GM12878 (cell line): ENCODE results near the gene MRAS. TPM values are rescaled to one million over a fixed set of nuclear protein-coding genes. Genes with fewer than 3 reads are reported as not detected.

Experiments used
- ATAC-seq: fragments of 200-7000 bp; cut with Tn5 transposase; 3 replicates; pipeline ENCODE4 v1.9.1; 2020; ENCODE audit warnings: mild to moderate bottlenecking, moderate library complexity
- BruUV-seq: library from RNA; stranded (reverse); fragments of 400-500 nt; replicated peaks from 2 replicates; lab custom pipeline; 2021; lab: Mats Ljungman, UMichigan
- CTCF ChIA-PET: fragments of 300-600 bp; sonication (Branson Sonifier 250); formaldehyde crosslinking; extraction: SDS; loops from one replicate; lab custom pipeline; 2021; ENCODE audit warnings: inconsistent platforms; lab: Yijun Ruan, JAX
- POLR2A ChIA-PET: fragments of 350-600 bp; formaldehyde crosslinking; extraction: SDS; loops from one replicate; lab custom pipeline; 2021; ENCODE audit warnings: inconsistent platforms; lab: Charles Lee
- RAD21 ChIA-PET: fragments of 300-600 bp; sonication (Branson Sonifier 250); formaldehyde crosslinking; loops from one replicate; lab custom pipeline; 2023; ENCODE audit warnings: antibody characterized with exemption; ENCODE audit not compliant: unreplicated experiment; lab: Charles Lee
- SMC1A ChIA-PET: fragments of 300-600 bp; sonication (Branson Sonifier 250); formaldehyde crosslinking; loops from one replicate; lab custom pipeline; 2023; ENCODE audit not compliant: unreplicated experiment, uncharacterized antibody; lab: Charles Lee
- DNase-seq: peaks from one replicate; pipeline ENCODE4 v3.0.0-alpha.2; 2011; ENCODE audit warnings: low read depth, low spot score
- FAIRE-seq: peaks from 3 replicates; lab custom pipeline; 2011; peaks lifted over from hg19 to GRCh38; lab: Jason Lieb, UNC
- H2AFZ ChIP-seq: 2 replicates; pipeline ENCODE4 v1.6.0; 2011; ENCODE audit warnings: low read depth, low read length, control low read depth; ENCODE audit not compliant: control insufficient read depth
- H3K27ac ChIP-seq: 2 replicates; pipeline ENCODE4 v1.5.1; 2011; ENCODE audit warnings: control low read depth; ENCODE audit not compliant: control insufficient read depth, insufficient read depth
- H3K27me3 ChIP-seq, 2 experiments: replicated peaks in 1 of 2; 2 replicates each; pipeline versions ENCODE4 v1.6.0 to v1.6.1; 2011; ENCODE audit warnings: low read length in 1 of 2; ENCODE audit not compliant: control insufficient read depth in 2 of 2, insufficient read depth in 2 of 2
- H3K36me3 ChIP-seq, 2 experiments: 2 replicates each; pipeline ENCODE4 v1.5.1; 2011; ENCODE audit warnings: low read length in 1 of 2; ENCODE audit not compliant: control insufficient read depth in 2 of 2, insufficient read depth in 2 of 2
- H3K4me1 ChIP-seq: 2 replicates; pipeline ENCODE4 v1.6.1; 2011; ENCODE audit warnings: mild to moderate bottlenecking, low read length, moderate library complexity, mixed read lengths; ENCODE audit not compliant: control insufficient read depth, insufficient read depth
- H3K4me2 ChIP-seq: 2 replicates; pipeline ENCODE4 v1.6.0; 2011; ENCODE audit warnings: control low read depth; ENCODE audit not compliant: control insufficient read depth, insufficient read depth
- H3K4me3 ChIP-seq: fragments of 200-600 bp; sonication (generic); 2 replicates; pipeline ENCODE4 v1.5.1; 2016
- H3K79me2 ChIP-seq: 2 replicates; pipeline ENCODE4 v1.6.0; 2011; ENCODE audit warnings: low read length; ENCODE audit not compliant: control insufficient read depth, insufficient read depth
- H3K9ac ChIP-seq: 2 replicates; pipeline ENCODE4 v1.8.0; 2011; ENCODE audit warnings: low read length, control low read depth, mixed read lengths; ENCODE audit not compliant: control insufficient read depth, insufficient read depth
- H3K9me3 ChIP-seq: replicated peaks from 3 replicates; pipeline ENCODE4 v1.5.1; 2011; ENCODE audit warnings: mild to moderate bottlenecking, low read length; ENCODE audit not compliant: control insufficient read depth, insufficient read depth
- H4K20me1 ChIP-seq: 2 replicates; pipeline ENCODE4 v1.6.0; 2011; ENCODE audit not compliant: control insufficient read depth, insufficient read depth
- ATF7 ChIP-seq: fragments of 450-650 bp; IDR thresholded peaks from 2 replicates; pipeline ENCODE4 v1.6.1; 2016; ENCODE audit warnings: low read depth, mild to moderate bottlenecking
- CHD4 ChIP-seq: fragments of 200-600 bp; sonication (generic); IDR thresholded peaks from 2 replicates; pipeline ENCODE4 v1.6.1; 2016; ENCODE audit warnings: mild to moderate bottlenecking
- HDAC6 ChIP-seq: fragments of 200-600 bp; sonication (generic); IDR thresholded peaks from one replicate; pipeline ENCODE4 v1.8.0; 2017; ENCODE audit warnings: antibody characterized with exemption; ENCODE audit not compliant: unreplicated experiment
- KDM1A ChIP-seq: fragments of 200-600 bp; sonication (generic); IDR thresholded peaks from 2 replicates; pipeline ENCODE4 v1.6.1; 2016; ENCODE audit warnings: borderline replicate concordance
- LARP7 ChIP-seq: fragments of 450-650 bp; IDR thresholded peaks from 2 replicates; pipeline ENCODE4 v1.6.1; 2017; ENCODE audit warnings: mild to moderate bottlenecking
- RELA ChIP-seq: fragments of 450-650 bp; IDR thresholded peaks from 2 replicates; pipeline ENCODE4 v1.8.0; 2014; ENCODE audit warnings: borderline replicate concordance; ENCODE audit not compliant: partially characterized antibody
- USF1 ChIP-seq: IDR thresholded peaks from 2 replicates; pipeline ENCODE4 v1.6.1; 2011; ENCODE audit warnings: borderline replicate concordance, low read depth, mild to moderate bottlenecking, moderate library complexity, mixed read lengths, low read length; ENCODE audit not compliant: insufficient read depth; ENCODE audit errors: extremely low read length
- WGBS: methylation state at CpG from one replicate; pipeline ENCODE4 v1.1.6; 2016; ENCODE audit warnings: low lambda C conversion rate; ENCODE audit not compliant: insufficient replicate concordance, insufficient coverage; ENCODE audit errors: missing lambda C conversion rate; 5-methylcytosine and 5-hydroxymethylcytosine counted together
- in situ Hi-C: fragments of 300-500 bp; cut with MboI; formaldehyde crosslinking; loops from 9 replicates; pipeline ENCODE4 v1.14.3; 2018; ENCODE audit warnings: mixed read lengths
- intact Hi-C: fragments of 100-400 bp; cut with micrococcal nuclease; formaldehyde crosslinking; loops from one replicate; pipeline ENCODE4 v1.14.2; 2022; ENCODE audit not compliant: unreplicated experiment
- polyA plus RNA-seq, 11 experiments: library from polyadenylated mRNA; depleted of rRNA in 4 of 11; unstranded in 6 of 11; stranded (reverse) in 5 of 11; fragments of >200 nt; fragmentation: Nextera tagmentation in 4 of 11; fragmentation: Illumina TruSeq in 1 of 11; extraction: Ambion mirVana in 4 of 11; extraction: Trizol in 1 of 11; gene quantifications; 1 replicate in 1 of 11; 2 replicates in 10 of 11; pipeline versions ENCODE4 v1.2.1 to v1.2.3, GENCODE V29; 2011 to 2016; ENCODE audit warnings: inconsistent platforms in 2 of 11, missing spikeins in 2 of 11, low read depth in 1 of 11
- total RNA-seq, 4 experiments: library from RNA; depleted of rRNA in 3 of 4; stranded (reverse); fragments of >200 nt in 3 of 4; fragmentation: Illumina TruSeq in 1 of 4; extraction: Trizol in 1 of 4; gene quantifications; 2 replicates each; pipeline versions ENCODE4 v1.2.1 to v1.2.3, GENCODE V29; 2013 to 2021
- TF ChIP-seq, protein P1 (sequence below): fragments of 450-650 bp; conservative IDR thresholded peaks from 2 replicates; pipeline ENCODE4 v1.6.1; 2017; ENCODE audit warnings: mild to moderate bottlenecking, moderate library complexity
- TF ChIP-seq, protein P2 (sequence below): fragments of 450-650 bp; IDR thresholded peaks from 2 replicates; pipeline ENCODE4 v1.6.1; 2018; ENCODE audit warnings: mild to moderate bottlenecking, low read depth, moderate library complexity; ENCODE audit not compliant: partially characterized antibody

Gene MRAS
- total and polyA plus RNA-seq, 10 of the 15 experiments (the other 5 are each of a cell fraction or from before 2014, with no cell fraction given), result 0.01 to 0.44 (median 0.17) TPM; not detected in 6

GRCh38 chr3:138442433-138442832, 94.1 kb downstream of the MRAS start (continued):
- TF ChIP-seq, protein P1, sequence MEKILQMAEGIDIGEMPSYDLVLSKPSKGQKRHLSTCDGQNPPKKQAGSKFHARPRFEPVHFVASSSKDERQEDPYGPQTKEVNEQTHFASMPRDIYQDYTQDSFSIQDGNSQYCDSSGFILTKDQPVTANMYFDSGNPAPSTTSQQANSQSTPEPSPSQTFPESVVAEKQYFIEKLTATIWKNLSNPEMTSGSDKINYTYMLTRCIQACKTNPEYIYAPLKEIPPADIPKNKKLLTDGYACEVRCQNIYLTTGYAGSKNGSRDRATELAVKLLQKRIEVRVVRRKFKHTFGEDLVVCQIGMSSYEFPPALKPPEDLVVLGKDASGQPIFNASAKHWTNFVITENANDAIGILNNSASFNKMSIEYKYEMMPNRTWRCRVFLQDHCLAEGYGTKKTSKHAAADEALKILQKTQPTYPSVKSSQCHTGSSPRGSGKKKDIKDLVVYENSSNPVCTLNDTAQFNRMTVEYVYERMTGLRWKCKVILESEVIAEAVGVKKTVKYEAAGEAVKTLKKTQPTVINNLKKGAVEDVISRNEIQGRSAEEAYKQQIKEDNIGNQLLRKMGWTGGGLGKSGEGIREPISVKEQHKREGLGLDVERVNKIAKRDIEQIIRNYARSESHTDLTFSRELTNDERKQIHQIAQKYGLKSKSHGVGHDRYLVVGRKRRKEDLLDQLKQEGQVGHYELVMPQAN, result no peak
- no peak for TF ChIP-seq USF1
- TF ChIP-seq HDAC6, result no peak
- TF ChIP-seq, protein P2, sequence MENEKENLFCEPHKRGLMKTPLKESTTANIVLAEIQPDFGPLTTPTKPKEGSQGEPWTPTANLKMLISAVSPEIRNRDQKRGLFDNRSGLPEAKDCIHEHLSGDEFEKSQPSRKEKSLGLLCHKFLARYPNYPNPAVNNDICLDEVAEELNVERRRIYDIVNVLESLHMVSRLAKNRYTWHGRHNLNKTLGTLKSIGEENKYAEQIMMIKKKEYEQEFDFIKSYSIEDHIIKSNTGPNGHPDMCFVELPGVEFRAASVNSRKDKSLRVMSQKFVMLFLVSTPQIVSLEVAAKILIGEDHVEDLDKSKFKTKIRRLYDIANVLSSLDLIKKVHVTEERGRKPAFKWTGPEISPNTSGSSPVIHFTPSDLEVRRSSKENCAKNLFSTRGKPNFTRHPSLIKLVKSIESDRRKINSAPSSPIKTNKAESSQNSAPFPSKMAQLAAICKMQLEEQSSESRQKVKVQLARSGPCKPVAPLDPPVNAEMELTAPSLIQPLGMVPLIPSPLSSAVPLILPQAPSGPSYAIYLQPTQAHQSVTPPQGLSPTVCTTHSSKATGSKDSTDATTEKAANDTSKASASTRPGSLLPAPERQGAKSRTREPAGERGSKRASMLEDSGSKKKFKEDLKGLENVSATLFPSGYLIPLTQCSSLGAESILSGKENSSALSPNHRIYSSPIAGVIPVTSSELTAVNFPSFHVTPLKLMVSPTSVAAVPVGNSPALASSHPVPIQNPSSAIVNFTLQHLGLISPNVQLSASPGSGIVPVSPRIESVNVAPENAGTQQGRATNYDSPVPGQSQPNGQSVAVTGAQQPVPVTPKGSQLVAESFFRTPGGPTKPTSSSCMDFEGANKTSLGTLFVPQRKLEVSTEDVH, result no peak
- TF ChIP-seq CHD4, result no peak
- TF ChIP-seq KDM1A, result no peak
- TF ChIP-seq, all 136 proteins: peak for 0

GRCh38 chr3:138443091-138443490, 94.7 kb downstream of the MRAS start:
- FAIRE-seq, result no peak
- POLR2A ChIA-PET, result no interaction called here

More at GRCh38 chr3:138443091-138443490, 94.7 kb downstream of the MRAS start:
- no peak overlapping the region for H3K27ac ChIP-seq
- no peaks in the 10 kb centered on the region for H3K9me3 ChIP-seq
- no peak for ATAC-seq
- H3K4me1 ChIP-seq, result no peaks in the 10 kb centered on the region
- SMC1A ChIA-PET, result no interaction called here
- no TSS peak for BruUV-seq
- H3K36me3 ChIP-seq, result no peaks in the 10 kb centered on the region
- CTCF ChIA-PET, result no interaction called here
- no peaks in the 10 kb centered on the region for H4K20me1 ChIP-seq
- no peak overlapping the region for H2AFZ ChIP-seq
- 81% methylated on average over 2 of the region's 2 CpGs for WGBS
- intact Hi-C loops (no loop called here), in situ Hi-C loops (no loop called here)
- RAD21 ChIA-PET, result no interaction called here
- H3K9ac ChIP-seq, result no peak overlapping the region
- no peak overlapping the region for H3K4me2 ChIP-seq
- DNase-seq, result no peak
- no peaks in the 10 kb centered on the region for H3K79me2 ChIP-seq
- no peak for TF ChIP-seq ATF7
- no peak for TF ChIP-seq RELA
- no peak for TF ChIP-seq LARP7
- no peak overlapping the region for H3K4me3 ChIP-seq
- peaks cover 0 to 2% of the 10 kb centered on the region in 2 experiments; a peak in 3 of 4 replicates for H3K27me3 ChIP-seq
